ENCODE data around the gene TXNRD2.

Gene TXNRD2

GRCh38 chr22:19979712-19980493, 38.3 kb upstream of the TXNRD2 start:
- no peak for DNase-seq

DNA sequence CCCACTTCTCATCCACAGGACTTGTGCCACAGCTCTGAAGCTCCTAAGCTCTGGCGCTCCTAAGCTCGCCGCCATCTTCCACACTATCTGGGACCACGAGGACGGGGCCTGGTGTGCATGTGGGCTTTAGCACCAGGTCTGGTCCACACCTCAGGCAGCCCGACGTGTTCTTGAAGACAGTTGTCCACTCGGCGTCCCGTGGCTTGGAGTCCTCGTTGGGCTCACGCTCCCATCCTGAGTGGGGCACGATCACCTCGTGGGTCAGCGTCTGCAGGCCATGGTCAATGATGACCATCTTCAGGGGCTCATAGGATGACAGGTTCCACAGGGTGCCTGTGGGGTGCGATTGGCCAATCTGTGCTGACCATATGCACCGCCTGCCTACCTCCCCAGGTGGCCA, 37.1 kb upstream of the TXNRD2 start:
- no peak for DNase-seq

DNA sequence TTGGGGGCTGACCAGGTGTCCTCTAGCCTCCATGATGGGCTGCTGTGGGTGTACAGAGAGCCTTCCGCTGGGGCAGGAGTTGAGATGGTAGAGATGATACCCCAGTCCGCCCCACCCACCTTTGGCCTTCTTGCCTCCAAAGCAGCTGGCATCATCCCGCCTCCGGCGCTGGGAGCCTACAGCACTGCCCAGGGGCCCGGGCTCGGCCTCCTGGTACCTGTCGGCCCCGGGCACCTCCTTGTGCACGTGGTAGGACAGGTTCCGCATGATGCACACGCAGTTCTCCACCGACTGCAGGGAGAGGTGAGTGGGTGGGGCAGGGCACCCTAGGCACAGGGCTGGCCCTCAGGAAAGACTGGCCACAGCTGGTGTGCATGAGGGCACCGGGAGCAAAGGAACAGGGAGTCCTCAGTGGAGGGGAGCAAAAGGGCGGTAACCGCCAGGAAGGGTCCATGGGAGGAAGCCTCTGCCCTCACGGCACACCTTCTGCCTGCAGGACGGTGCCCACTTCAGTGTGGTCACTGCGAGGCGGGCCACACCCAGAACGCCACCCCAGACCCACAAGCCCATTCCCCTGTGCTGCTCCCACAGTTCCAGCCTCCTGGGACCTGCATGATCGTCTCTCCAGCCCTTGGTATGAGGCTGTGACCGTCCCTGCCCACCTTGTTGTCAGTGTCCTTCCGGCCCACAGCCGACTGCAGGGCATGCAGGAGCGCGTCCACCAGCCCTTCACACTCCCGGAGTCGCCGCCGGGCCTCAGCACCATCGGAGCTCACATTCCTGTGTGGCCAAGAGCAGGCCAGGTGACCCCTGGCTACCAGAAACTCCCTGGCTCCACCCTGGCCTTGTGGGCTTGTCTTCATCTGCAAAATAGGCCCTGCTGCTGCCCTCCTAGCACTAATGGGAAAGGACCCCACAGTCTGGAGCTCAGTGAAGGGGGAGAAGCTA, 36.0 kb upstream of the TXNRD2 start:
- DNase-seq = no peak

DNA sequence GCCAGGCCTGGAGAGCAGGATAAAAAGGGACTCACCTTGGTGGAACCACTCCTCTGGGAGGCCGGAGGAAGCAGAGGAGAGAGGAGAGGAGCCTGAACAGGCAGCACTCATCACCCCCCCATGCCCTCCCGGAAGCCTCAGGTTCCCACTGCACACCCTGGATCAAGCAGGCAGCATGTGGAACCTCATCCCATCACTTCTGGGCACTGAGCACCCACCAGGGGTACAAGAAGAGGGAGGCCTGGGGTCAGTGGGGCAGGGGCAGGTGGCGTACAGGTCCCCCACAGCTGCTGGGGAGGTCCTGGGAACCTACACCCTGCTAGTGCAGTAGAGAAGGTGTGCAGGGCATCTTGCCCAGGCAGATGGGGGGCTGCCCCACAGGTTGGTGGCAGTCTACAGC, 35.1 kb upstream of the TXNRD2 start:
- no peak for DNase-seq

DNA sequence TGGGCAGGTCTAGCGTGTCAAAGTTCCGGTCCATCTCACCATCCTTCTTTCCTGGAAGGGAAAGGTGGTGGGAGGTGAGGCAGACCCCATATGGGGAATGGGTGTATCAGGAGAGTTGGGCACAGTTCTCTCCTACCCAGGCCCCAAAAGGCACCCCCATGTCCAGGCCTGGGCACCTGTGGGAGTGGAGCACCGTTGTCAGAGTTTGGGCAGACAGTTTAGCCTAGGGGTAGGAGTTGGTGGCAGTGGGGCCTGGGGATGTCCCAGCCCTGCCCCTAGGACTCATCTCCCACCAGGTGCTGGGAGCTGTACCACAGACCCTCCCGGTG, 34.1 kb upstream of the TXNRD2 start:
- no peak for DNase-seq

DNA sequence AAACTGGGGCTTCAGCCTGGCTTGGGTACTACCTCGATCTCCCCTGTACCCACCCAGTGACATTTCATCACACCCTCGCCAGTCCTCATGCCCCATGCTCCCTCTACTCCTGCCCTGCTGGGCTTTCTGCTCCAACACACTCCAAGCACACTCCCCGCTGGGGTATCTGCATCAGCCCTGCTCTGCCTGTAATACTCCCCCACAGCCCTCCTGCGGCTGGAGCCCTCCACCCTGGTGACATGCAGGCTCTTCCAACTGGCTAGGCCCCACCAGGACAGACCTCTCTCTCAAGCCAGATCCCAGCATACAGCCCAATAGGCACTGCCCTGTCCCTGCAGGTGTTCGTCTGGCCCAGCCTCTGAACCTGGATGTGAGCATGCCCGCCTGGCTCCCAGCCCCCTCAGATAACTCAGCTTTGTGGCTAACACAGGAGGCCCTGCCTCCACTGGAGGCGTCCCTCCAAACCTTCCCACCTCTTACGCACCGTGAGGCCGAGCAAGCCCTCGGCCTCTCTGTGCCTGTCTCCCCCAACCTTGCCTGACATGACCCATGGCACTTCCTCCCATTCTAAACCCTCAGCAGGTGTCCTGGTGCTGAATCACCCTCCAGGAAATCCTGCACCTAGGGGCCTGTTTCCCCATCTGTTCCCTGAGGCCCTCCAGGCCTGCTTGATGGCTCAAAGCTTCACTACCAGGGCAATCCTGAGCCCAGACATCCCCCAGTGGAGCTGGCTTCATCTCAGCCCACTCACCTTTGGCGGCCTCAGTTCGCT, 33.5 kb upstream of the TXNRD2 start:
- no peak for DNase-seq

DNA sequence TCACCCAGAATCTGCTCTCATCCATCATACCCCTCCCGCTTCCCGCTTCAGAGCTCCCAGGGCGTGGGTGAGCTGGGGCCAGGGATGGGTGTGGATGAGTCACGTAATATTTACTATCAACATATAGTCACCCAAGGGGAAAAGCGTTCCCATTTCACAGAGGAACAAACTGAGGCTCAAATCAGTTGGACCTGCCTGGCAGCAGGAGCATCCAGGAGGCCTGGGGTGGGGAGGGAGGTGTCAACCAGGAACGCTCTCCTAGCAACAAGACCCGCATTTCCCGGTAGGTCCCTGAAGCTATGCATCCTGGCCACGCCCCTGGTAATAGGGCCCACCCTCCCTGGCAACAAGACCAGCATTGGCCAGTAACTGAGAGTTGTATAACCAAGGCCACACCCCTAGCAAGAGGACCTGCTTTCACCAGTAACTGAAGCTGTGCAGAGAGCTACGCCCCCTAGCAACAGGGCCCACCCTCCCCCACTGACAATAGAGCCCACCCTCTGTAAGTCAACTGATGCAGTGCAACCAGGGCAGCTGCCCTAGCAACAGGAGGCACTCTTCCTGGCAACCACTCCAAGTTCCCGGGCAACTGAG, 32.7 kb upstream of the TXNRD2 start:
- no peak for DNase-seq

DNA sequence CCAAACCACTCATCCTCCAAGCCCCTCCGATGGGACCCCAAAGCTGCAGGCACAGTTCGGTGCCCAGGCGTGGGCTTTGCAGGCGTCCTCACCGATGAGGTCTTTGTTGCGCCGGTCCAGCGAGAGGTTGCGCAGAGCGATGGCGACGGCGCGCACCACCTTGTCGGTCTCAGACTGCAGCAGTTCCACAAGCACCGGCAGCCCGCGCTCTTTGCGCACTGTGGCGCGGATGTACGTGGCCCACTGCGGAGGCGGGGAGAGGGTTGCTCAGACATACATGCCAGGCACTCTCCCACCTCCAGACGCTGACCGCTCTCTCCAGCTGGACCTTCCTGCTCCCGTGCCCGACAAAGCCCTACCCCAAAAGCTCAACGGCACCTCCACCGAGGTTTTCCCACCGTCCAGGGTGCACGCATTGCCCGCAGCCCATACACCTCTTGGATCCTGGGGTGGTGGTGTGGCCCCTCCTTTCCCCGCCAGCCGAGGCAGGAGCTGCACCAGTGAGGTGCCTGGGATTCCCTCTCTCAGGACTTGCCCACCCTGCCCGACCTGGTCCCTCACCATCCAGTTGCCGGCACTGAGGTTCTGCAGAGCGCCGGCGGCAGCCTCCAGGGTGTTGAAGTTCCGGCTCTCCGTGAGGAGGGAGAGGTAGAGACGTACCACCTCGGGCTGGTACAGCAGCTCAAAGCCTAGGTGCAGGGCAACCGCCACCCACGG, 32.1 kb upstream of the TXNRD2 start:
- DNase-seq = no peak

GRCh38 chr22:19972652-19973550, 31.3 kb upstream of the TXNRD2 start:
- DNase-seq = no peak

DNA sequence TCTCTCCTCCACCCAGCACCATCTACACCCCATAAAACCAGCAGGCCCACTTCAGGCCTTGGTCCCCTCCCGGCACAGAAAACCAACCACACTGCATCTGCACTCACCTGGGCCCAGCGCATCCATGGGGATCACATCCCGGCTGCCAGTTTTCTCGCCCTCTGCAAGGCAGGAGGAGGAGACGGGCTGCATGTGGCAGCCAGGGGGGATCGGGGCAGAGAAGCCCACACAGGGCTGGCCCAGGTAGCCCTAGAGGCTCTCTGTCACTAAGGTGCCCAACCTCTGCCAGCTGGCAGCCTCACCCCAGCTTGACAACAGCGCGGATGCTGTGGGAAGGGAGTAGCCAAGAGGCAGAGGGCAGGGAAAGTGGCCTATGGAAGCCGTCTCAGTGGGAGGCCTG, 30.6 kb upstream of the TXNRD2 start:
- DNase-seq = no peak

DNA sequence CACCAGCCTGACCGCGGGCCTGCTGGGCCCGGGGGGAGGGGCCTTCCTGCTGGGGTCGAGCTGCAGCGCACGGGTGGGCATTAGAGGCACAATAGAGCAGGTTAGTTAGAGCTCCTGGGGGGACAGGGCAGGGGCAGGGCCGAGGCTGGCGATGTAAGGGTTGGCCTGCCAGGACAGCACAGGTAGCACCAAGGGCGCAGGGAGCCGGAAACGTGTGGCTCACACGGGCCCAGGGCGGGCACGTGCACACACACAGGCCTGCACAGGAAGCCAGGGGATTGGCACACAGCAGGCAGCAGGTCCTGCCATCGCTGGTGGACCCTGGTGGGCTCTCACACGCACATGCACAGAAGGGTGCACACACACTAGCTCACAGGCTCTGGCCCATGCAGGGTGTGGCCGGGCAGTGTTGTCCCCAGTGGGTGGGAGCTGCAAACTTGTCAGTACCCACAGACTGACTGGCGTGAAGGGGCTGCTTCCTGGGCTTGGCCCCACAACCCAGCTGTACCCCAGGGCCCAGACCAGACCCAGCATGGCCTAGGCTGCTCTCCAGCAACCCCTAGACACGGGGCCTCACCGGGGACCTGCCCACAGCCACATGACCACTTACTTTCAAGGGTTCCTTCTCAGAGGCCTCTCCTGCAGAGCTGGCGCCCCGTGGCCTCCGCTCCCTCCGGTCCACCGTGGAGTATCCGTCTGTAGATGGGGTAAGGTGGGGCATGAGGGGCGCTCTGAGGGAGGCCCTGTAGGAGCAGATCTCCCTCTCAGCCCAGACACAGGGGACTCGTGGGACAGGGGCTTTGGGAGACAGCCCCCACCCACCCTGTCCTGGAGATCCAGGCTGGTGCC, 29.9 kb upstream of the TXNRD2 start:
- no peak for DNase-seq

DNA sequence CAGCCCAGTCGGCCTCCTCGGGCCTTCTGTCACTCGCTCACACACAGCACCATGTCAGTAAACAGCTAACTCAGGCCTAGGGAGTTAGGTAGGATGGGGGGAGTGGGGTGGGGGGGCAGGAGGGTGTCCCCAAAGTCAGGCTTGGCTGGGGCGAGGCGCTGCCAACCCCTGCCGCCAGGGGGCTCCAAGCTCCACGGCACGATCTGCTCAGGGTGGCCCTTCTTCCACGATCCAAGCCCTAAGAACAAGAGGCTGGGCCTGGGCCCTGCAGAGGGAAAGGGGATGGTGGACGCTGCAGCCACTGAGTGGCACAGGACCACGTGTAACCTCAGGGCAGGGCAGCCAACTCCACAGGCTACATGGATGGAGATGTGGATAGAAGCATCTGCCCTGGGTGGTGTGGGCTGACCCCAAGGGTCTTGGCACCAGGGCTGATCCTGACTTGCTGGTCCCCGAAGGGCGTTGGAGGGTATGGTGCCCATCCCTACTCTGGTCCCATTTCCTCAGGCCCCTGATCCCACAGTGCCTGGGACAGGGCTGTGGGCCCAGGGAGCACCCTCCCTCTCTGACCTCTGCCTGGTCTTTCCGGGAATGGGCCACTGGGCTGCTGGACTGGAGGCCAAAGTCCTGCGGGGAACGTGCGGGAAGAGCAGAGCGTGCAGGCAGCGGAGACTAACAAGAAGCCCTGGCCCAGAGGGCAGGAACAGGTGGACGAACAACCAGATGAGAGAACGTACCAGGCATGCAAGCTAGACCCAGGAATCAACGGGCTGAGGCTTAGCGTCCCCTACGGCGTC, 29.1 kb upstream of the TXNRD2 start:
- DNase-seq = peak; percentile 85

DNA sequence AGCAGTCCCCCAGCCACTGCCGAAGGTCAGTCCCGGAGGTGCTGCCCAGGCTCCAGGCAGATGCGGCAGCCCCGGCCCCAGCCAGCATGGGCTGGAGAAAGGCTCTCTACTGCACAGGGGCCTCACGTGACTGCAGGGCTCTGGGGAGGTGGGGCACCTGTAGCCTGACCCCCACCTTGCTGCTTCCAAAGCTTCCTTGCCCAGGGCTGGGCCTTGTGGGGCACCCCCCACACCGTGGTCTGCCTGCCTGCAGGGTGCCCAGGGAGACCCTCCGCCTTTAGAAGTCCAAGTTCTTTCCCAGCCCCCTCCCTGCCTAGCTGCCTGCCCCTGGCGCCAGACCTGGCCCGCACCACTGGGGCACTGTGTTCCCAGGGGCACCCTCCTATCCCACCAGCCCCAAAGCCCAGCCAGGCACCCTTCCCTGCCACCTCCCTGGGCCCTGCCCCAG, 28.4 kb upstream of the TXNRD2 start:
- no peak for DNase-seq

DNA sequence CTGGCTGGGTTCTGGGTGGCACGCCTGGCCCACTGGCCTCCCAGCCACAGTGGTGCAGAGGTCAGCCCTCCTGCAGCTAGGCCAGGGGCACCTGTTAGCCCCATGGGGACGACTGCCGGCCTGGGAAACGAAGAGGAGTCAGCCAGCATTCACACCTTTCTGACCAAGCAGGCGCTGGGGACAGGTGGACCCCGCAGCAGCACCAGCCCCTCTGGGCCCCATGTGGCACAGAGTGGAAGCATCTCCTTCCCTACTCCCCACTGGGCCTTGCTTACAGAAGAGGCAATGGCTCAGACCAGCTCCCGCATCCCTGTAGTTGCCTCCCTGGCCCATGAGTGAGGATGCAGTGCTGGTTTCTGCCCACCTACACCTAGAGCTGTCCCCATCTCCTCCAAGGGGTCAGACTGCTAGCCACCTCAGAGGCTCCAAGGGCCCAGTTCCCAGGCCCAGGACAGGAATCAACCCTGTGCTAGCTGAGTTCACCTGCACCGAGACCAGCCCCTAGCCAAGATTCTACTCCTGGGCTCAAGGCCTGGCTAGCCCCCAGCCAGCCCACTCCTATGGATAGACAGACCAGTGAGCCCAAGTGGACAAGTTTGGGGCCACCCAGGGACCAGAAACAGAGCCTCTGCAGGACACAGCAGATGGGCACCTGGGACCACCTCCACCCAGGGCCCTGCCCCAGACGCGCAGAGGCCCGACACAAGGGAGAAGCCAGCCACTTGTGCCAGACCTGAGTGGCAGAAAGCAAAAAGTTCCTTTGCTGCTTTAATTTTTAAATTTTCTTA, 27.7 kb upstream of the TXNRD2 start:
- DNase-seq = no peak

DNA sequence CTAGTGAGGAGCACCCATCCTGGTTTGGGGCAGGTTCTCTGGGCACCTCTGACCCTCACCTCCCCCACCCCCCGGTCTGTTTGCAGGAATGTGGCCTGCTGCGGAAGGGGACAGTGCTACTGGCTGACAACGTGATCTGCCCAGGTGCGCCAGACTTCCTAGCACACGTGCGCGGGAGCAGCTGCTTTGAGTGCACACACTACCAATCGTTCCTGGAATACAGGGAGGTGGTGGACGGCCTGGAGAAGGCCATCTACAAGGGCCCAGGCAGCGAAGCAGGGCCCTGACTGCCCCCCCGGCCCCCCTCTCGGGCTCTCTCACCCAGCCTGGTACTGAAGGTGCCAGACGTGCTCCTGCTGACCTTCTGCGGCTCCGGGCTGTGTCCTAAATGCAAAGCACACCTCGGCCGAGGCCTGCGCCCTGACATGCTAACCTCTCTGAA, 26.9 kb upstream of the TXNRD2 start:
- DNase-seq = no peak

GRCh38 chr22:19967850-19968449, 26.3 kb upstream of the TXNRD2 start:
- DNase-seq = no peak

DNA sequence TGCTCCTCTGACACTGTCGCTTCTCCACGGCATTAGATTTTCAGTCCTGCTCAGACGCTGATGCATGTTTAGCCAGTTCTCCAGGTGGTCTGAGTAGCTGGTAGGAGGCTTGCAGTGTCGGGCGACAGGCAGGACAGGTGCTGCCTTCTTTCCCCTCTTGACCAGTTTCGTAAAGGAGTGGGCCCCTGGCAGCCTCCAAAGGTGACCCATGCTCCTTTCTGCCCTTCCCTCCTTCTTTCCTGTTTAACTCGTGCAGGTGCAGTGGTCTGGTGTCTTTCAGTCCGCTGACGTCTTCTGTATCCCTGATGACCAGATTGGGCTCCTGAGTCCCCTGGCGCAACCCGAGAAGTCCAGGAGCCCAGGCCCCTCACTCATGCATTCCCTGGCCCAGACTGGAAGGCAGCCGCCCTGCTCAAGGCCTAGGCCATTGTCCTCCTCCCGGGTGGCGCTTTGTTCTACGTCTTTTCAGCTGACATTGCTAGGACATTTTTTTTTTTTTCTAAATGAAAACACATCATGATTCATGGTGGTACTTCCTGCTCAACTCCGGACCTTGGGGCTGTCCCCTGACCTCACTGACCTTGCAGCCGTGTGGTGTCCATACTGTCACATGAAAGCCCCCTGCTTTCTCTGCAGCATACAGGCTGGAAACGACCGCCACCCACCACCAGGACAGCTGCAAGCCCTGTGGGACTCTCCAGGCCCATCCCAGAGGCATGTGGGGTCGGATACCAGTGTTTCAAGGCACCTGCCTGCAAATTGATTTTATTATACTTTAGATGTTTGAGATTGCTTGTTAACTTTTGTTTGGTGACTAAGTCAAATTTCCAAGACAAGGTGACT, 25.5 kb upstream of the TXNRD2 start:
- DNase-seq = no peak

Data from activated CD4-positive, alpha-beta T cell treated with anti-CD3 and anti-CD28 coated beads for 48 hours (primary cell).